ENCODE data around the gene ANKRD18A. TPM values are rescaled to one million over a fixed set of nuclear protein-coding genes. Genes with fewer than 3 reads are reported as not detected.

ANKRD18A gene
- total and polyA plus RNA-seq, 2 of the 13 experiments (the other 11 are each of a cell fraction or from before 2014, with no cell fraction given), result 5.9 to 7.6 TPM

- TF ChIP-seq POLR2AphosphoS5 (IDR thresholded peaks at IDR 0.05; ENCODE audit: low read depth, low read length) (no peak), ZNF850 (CRISPR knock-in tag; conservative IDR thresholded peaks at IDR 0.05) (no peak)
- TF ChIP-seq, protein P1, sequence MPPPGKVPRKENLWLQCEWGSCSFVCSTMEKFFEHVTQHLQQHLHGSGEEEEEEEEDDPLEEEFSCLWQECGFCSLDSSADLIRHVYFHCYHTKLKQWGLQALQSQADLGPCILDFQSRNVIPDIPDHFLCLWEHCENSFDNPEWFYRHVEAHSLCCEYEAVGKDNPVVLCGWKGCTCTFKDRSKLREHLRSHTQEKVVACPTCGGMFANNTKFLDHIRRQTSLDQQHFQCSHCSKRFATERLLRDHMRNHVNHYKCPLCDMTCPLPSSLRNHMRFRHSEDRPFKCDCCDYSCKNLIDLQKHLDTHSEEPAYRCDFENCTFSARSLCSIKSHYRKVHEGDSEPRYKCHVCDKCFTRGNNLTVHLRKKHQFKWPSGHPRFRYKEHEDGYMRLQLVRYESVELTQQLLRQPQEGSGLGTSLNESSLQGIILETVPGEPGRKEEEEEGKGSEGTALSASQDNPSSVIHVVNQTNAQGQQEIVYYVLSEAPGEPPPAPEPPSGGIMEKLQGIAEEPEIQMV (CRISPR knock-in tag; IDR thresholded peaks at IDR 0.05; ENCODE audit: low read depth), result no peak
Observed at GRCh38 chr9:38652044-38652443, 31.6 kb upstream of the ANKRD18A start (continued).

DNA sequence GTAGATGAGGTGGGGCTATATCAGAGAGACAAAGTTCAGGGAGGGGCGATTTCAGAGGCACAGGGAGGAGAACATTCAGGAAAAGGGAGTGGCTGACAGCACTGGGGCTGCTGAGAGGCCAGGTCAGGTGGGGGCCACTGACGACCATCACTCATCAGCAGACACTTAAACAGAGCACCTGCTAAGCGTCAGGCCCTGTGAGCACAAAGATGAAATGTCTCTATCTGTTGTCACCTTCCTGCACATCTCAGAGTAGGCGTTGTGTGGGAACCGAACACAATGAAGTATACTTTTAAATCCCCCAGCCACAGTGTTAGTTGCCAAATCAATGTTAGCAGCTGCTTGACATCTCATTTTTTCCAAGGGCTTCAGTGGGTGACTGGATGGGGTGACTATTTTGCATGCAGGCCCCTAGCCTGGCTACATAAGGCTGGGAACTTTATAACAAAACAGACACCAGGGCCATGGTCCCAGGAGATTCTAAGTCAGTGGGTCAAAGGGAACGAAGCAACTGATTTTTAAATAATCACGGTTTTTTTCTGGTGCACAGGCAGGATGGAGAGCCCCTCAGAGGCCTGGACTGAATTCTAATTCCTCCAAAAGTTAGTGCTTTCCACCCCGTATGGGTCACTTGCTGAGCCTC is 31.1 kb upstream of the ANKRD18A start:
- peaks cover 2 to 31% of the 10 kb centered on the region in 2 experiments; a peak in 3 of 5 replicates for H3K27me3 ChIP-seq (ENCODE audit: control insufficient read depth in 1 of 2, insufficient read depth in 2 of 2, low read length in 2 of 2)
- no peak overlapping the region for H3K9ac ChIP-seq (ENCODE audit: insufficient read depth, low read depth, low read length)
- no peak for ATAC-seq
- 21% methylated on average over 8 of the region's 8 CpGs for WGBS (ENCODE audit: low lambda C conversion rate)
- H3K4me2 ChIP-seq (ENCODE audit: low read depth, low read length), result no peak overlapping the region
- CTCF ChIA-PET (ENCODE audit: low intra/inter-chr PET ratio, low total read pairs), result no interaction called here
- TF ChIP-seq AGO1 (IDR thresholded peaks at IDR 0.05; ENCODE audit: low read depth, low read length, poor library complexity, severe bottlenecking) (no peak), ZNF121 (CRISPR knock-in tag; IDR thresholded peaks at IDR 0.05) (no peak)
- no peak overlapping the region for H3K27ac ChIP-seq (ENCODE audit: extremely low read length, insufficient read depth, low read length)
- no peak for DNase-seq (ENCODE audit: low spot score)
- H3K36me3 ChIP-seq (replicated peaks in 1 of 2; ENCODE audit: control insufficient read depth in 1 of 2, insufficient read depth in 2 of 2, low read length in 2 of 2), result no peaks in the 10 kb centered on the region
- no peaks in the 10 kb centered on the region for H3K4me1 ChIP-seq (ENCODE audit: insufficient read depth, low read length)
- FAIRE-seq, result no peak
- H4K20me1 ChIP-seq (ENCODE audit: insufficient read depth, low read length), result no peaks in the 10 kb centered on the region
- H2AFZ ChIP-seq (ENCODE audit: low read length), result no peak overlapping the region
- intact Hi-C loops (cut with micrococcal nuclease; ENCODE audit: unreplicated experiment) (no loop called here), in situ Hi-C loops (cut with HindIII; ENCODE audit: extremely low pct_ligation_motif_present, low pct_unique_long_range_greater_than_20kb) (no loop called here)
- no peak overlapping the region for H3K4me3 ChIP-seq (replicated peaks in 1 of 3; ENCODE audit: insufficient read depth in 1 of 3, low read depth in 2 of 3, low read length in 3 of 3)
- no TSS peak for BruUV-seq (replicated peaks)
- POLR2A ChIA-PET, result no interaction called here
- H3K79me2 ChIP-seq (ENCODE audit: insufficient read depth, low read length), result no peaks in the 10 kb centered on the region
- no peaks in the 10 kb centered on the region for H3K9me3 ChIP-seq (ENCODE audit: low read length)
